ENCODE data around the gene RFK. TPM values are rescaled to one million over a fixed set of nuclear protein-coding genes. Genes with fewer than 3 reads are reported as not detected.

Gene RFK
- total RNA-seq, 1 donor from 2014 or later: 26.8 TPM

DNA sequence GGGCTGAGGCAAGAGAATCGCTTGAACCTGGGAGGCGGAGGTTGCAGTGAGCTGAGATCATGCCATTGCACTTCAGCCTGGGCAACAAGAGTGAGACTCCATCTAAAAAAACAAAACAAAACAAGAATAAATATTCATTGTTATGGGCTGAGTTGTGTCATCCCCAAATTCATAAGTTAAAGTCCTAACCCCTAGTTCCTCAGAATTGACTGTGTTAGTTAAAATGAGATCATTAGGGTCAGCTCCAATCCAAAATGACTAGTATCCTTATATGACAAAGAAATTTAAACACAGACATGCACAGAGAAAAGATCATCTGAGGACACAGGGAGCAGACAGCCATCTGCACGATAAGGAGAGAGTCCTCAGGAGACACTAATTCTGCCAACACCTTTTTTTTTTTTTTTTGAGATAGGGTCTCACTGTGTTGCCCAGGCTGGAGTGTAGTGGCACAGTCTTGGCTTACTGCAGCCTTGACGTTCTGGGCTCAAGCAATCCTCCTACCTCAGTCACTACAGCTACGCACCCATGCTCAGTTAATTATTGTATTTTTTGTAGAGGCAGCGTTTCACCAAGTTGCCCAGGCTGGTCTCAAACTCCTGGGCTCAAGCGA lies 32.7 kb upstream of the RFK start:
- Histone ChIP-seq H3K4me1 (ENCODE audit: insufficient read depth, low read length) (no peaks in the 10 kb centered on the region), H3K27ac (ENCODE audit: low read depth, low read length) (no peak overlapping the region), H3K4me2 (ENCODE audit: low read length) (no peak overlapping the region), H4K20me1 (ENCODE audit: insufficient read depth, low read length) (no peaks in the 10 kb centered on the region), H3K9ac (ENCODE audit: low read length) (no peak overlapping the region), H3K4me3 (ENCODE audit: insufficient read depth, low read depth, low read length) (no peak overlapping the region), H3K9me3 (ENCODE audit: insufficient read depth, low read depth, low read length) (no peaks in the 10 kb centered on the region), H3K36me3 (ENCODE audit: insufficient read depth, low read length) (no peaks in the 10 kb centered on the region), H3K27me3 (ENCODE audit: insufficient read depth, low read length) (no peaks in the 10 kb centered on the region), H3K79me2 (ENCODE audit: insufficient read depth, low read length) (no peaks in the 10 kb centered on the region), H2AFZ (ENCODE audit: low read depth, low read length) (no peak overlapping the region)
- H3K4me3 Mint-ChIP-seq (ENCODE audit: unreplicated experiment): no peak overlapping the region
- H3K4me1 Mint-ChIP-seq (ENCODE audit: low read depth, unreplicated experiment): no peaks in the 10 kb centered on the region
- no peak for FAIRE-seq
- TF ChIP-seq, protein P1, sequence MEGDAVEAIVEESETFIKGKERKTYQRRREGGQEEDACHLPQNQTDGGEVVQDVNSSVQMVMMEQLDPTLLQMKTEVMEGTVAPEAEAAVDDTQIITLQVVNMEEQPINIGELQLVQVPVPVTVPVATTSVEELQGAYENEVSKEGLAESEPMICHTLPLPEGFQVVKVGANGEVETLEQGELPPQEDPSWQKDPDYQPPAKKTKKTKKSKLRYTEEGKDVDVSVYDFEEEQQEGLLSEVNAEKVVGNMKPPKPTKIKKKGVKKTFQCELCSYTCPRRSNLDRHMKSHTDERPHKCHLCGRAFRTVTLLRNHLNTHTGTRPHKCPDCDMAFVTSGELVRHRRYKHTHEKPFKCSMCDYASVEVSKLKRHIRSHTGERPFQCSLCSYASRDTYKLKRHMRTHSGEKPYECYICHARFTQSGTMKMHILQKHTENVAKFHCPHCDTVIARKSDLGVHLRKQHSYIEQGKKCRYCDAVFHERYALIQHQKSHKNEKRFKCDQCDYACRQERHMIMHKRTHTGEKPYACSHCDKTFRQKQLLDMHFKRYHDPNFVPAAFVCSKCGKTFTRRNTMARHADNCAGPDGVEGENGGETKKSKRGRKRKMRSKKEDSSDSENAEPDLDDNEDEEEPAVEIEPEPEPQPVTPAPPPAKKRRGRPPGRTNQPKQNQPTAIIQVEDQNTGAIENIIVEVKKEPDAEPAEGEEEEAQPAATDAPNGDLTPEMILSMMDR (IDR thresholded peaks at IDR 0.05; ENCODE audit: insufficient read depth, low read depth, low read length): no peak
- TF ChIP-seq EZH2 (IDR thresholded peaks at IDR 0.05; ENCODE audit: insufficient read depth, low read length): no peak
- no peak overlapping the region for H3K27ac Mint-ChIP-seq (ENCODE audit: unreplicated experiment)
- no peaks in the 10 kb centered on the region for H3K9me3 Mint-ChIP-seq (ENCODE audit: unreplicated experiment)
- H3K27me3 Mint-ChIP-seq (ENCODE audit: low read depth, unreplicated experiment): no peaks in the 10 kb centered on the region
- DNase-seq (ENCODE audit: low read depth): no peak
- H3K36me3 Mint-ChIP-seq (ENCODE audit: low read depth, unreplicated experiment): no peaks in the 10 kb centered on the region

DNA sequence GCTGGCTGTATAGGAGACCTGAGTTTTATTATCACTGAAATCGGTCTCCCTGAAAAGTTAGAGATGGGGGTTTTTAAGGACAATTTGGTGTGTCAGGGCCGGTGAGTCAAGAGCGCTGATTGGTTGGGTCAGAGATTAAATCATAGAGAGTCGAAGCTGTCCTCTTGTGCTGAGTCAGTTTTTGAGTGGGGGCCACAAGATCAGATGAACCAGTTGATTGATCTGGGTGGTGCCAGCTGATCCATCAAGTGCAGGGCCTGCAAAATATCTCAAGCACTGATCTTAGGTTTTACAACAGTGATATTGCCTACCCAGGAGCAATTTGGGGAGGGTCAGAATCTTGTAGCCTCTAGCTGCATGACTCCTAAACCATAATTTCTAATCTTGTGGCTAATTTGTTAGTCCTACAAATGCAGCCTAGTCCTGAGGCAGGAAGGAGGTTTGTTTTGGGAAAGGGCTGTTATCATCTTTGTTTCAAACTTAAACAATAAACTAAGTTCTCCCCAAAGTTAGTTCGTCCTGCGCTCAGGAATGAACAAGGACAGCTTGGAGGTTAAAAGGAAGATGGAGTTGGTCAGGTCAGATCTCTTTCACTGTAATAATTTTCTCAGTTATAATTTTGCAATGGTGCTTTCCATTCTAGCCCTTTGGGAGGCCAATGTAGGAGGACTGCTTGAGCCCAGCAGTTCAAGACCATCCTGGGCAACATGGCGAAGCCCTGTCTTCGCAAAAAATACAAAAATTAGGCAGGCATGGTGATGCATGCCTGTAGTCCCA lies 31.6 kb upstream of the RFK start:
- DNase-seq (ENCODE audit: low read depth) (no peak), FAIRE-seq (no peak)
- no peaks in the 10 kb centered on the region for H3K9me3 Mint-ChIP-seq (ENCODE audit: unreplicated experiment)
- Histone ChIP-seq H3K9me3 (ENCODE audit: insufficient read depth, low read depth, low read length) (no peaks in the 10 kb centered on the region), H4K20me1 (ENCODE audit: insufficient read depth, low read length) (no peaks in the 10 kb centered on the region), H3K4me2 (ENCODE audit: low read length) (no peak overlapping the region), H3K36me3 (ENCODE audit: insufficient read depth, low read length) (no peaks in the 10 kb centered on the region), H3K27ac (ENCODE audit: low read depth, low read length) (no peak overlapping the region), H3K27me3 (ENCODE audit: insufficient read depth, low read length) (no peaks in the 10 kb centered on the region), H3K79me2 (ENCODE audit: insufficient read depth, low read length) (no peaks in the 10 kb centered on the region), H3K4me3 (ENCODE audit: insufficient read depth, low read depth, low read length) (no peak overlapping the region), H2AFZ (ENCODE audit: low read depth, low read length) (no peak overlapping the region), H3K9ac (ENCODE audit: low read length) (no peak overlapping the region), H3K4me1 (ENCODE audit: insufficient read depth, low read length) (no peaks in the 10 kb centered on the region)
- TF ChIP-seq, protein P1 (IDR thresholded peaks at IDR 0.05; ENCODE audit: insufficient read depth, low read depth, low read length): no peak
- TF ChIP-seq EZH2 (IDR thresholded peaks at IDR 0.05; ENCODE audit: insufficient read depth, low read length): no peak
- no peaks in the 10 kb centered on the region for H3K4me1 Mint-ChIP-seq (ENCODE audit: low read depth, unreplicated experiment)
- H3K4me3 Mint-ChIP-seq (ENCODE audit: unreplicated experiment): no peak overlapping the region
- H3K27ac Mint-ChIP-seq (ENCODE audit: unreplicated experiment): no peak overlapping the region
- H3K27me3 Mint-ChIP-seq (ENCODE audit: low read depth, unreplicated experiment): no peaks in the 10 kb centered on the region
- H3K36me3 Mint-ChIP-seq (ENCODE audit: low read depth, unreplicated experiment): no peaks in the 10 kb centered on the region

DNA sequence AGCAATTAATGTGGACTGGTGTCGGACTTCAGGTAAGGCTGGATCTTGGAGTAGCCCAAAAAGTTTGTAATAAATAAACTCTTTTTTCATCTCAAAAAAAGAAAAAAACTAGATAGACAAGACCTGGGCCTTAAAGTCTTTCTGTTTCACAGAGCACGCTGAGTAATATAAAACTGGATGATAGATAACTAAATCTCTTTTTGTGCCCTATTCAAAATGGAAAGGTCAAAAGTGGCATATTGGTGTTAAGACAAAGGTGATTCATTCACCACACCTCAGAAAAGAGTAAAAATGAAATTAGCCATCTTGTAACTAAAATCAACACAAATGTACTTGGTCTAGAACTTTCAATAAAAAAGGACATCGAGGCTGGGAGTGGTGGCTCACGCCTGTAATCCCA lies 30.3 kb upstream of the RFK start:
- no peaks in the 10 kb centered on the region for H3K4me1 Mint-ChIP-seq (ENCODE audit: low read depth, unreplicated experiment)
- Histone ChIP-seq H4K20me1 (ENCODE audit: insufficient read depth, low read length) (no peaks in the 10 kb centered on the region), H2AFZ (ENCODE audit: low read depth, low read length) (no peak overlapping the region), H3K9me3 (ENCODE audit: insufficient read depth, low read depth, low read length) (no peaks in the 10 kb centered on the region), H3K36me3 (ENCODE audit: insufficient read depth, low read length) (no peaks in the 10 kb centered on the region), H3K4me1 (ENCODE audit: insufficient read depth, low read length) (no peaks in the 10 kb centered on the region), H3K4me2 (ENCODE audit: low read length) (no peak overlapping the region), H3K79me2 (ENCODE audit: insufficient read depth, low read length) (no peaks in the 10 kb centered on the region), H3K9ac (ENCODE audit: low read length) (no peak overlapping the region), H3K4me3 (ENCODE audit: insufficient read depth, low read depth, low read length) (no peak overlapping the region), H3K27me3 (ENCODE audit: insufficient read depth, low read length) (no peaks in the 10 kb centered on the region), H3K27ac (ENCODE audit: low read depth, low read length) (no peak overlapping the region)
- DNase-seq (ENCODE audit: low read depth) (no peak), FAIRE-seq (no peak)
- H3K9me3 Mint-ChIP-seq (ENCODE audit: unreplicated experiment): no peaks in the 10 kb centered on the region
- H3K27ac Mint-ChIP-seq (ENCODE audit: unreplicated experiment): no peak overlapping the region
- H3K36me3 Mint-ChIP-seq (ENCODE audit: low read depth, unreplicated experiment): no peaks in the 10 kb centered on the region
- TF ChIP-seq, protein P1 (IDR thresholded peaks at IDR 0.05; ENCODE audit: insufficient read depth, low read depth, low read length): no peak
- no peak for TF ChIP-seq EZH2 (IDR thresholded peaks at IDR 0.05; ENCODE audit: insufficient read depth, low read length)
- no peaks in the 10 kb centered on the region for H3K27me3 Mint-ChIP-seq (ENCODE audit: low read depth, unreplicated experiment)
- no peak overlapping the region for H3K4me3 Mint-ChIP-seq (ENCODE audit: unreplicated experiment)
